Measurements from ENCODE around the gene DYNLT4. TPM values are rescaled to one million over a fixed set of nuclear protein-coding genes. Genes with fewer than 3 reads are reported as not detected.
A peak's percentile ranks its signal among the peaks of the same experiment; 100 is the strongest.
"Not testable (repeated sequence)": the region's sequence is repeated elsewhere in the genome, so short reads cannot be mapped to it uniquely, and the experiment has no call there.

DYNLT4 gene
- total RNA-seq, 2 experiments from 2014 or later: 1.9 to 2.2 TPM

DNA sequence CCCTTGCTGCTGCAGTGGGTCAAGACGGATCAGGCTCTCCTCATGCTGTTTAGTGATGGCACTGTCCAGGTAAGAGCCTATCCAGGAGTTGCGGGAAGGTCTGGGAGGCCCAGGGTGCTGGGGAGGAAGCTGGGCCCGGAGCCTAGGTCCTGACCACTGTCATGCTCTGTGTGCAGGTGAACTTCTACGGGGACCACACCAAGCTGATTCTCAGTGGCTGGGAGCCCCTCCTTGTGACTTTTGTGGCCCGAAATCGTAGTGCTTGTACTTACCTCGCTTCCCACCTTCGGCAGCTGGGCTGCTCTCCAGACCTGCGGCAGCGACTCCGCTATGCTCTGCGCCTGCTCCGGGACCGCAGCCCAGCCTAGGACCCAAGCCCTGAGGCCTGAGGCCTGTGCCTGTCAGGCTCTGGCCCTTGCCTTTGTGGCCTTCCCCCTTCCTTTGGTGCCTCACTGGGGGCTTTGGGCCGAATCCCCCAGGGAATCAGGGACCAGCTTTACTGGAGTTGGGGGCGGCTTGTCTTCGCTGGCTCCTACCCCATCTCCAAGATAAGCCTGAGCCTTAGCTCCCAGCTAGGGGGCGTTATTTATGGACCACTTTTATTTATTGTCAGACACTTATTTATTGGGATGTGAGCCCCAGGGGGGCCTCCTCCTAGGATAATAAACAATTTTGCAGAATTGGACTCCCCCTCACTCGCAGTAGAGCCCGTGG, 1.7 kb downstream of the DYNLT4 start:
- peaks cover 65% of the 10 kb centered on the region for H3K36me3 Mint-ChIP-seq (ENCODE audit: low read depth)
- POLR2A ChIA-PET: interaction anchor here (0.9 to 16.4 kb wide), 7 partner anchors 8 to 207 kb away, joined by 4 to 960 read pairs (median 23); partner anchors contain the start of genes RNU5D-1, RPS8 and UROD
- no peak for DNase-seq
- no peaks in the 10 kb centered on the region for H3K27me3 Mint-ChIP-seq
- CTCF ChIA-PET: interaction anchor here (0.9 to 7.3 kb wide), 3 partner anchors 12 to 20 kb away, joined by 3 to 66 read pairs (median 3); no protein-coding TSS in a partner anchor
- no peak overlapping the region for H3K4me3 Mint-ChIP-seq
- peak overlapping the region; percentile 74 for H3K27ac Mint-ChIP-seq
- peaks cover 82% of the 10 kb centered on the region for H3K4me1 Mint-ChIP-seq
- H3K9me3 Mint-ChIP-seq: no peaks in the 10 kb centered on the region

DNA sequence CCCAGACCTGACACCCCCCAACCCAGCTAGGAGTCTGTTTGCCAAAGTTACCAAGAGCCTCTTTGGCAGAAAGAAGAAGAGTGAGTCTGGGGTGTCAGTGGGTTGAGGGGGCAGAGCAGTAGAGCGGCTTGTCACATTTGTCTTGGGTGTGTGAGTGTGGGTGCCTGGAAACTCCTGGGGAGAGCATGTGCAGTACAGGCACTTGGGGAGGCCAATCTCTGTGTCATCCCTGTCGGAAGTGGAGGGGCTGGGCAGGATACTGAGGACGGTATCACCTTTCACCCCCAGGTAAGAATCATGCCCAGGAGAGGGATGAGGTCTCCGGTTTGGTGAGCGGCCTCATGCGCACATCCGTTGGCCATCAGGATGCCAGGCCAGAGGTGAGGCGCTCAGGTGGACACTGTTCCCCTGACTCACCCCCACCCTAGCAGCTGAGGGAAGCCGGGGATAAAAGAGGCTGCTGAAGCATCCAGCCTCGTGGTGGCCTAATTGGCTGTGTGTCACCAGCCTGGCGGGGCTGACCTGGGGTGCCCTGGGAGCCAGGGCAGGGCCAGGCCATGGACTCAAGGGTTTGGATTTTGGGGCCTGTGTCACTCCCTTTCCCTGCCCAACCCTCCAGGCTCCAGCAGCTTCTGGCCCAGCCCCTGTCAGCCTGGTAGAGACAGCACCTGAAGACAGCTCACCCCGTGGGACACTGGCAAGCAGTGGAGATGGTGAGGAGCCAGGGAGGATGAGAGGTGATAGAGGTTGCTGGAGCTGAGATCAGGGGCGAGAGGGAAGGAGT, 3.6 kb downstream of the DYNLT4 start:
- no peak for DNase-seq
- peaks cover 58% of the 10 kb centered on the region for H3K36me3 Mint-ChIP-seq (ENCODE audit: low read depth)
- H3K9me3 Mint-ChIP-seq: no peaks in the 10 kb centered on the region
- H3K27ac Mint-ChIP-seq: peak overlapping the region; percentile 58
- H3K27me3 Mint-ChIP-seq: no peaks in the 10 kb centered on the region
- H3K4me1 Mint-ChIP-seq: peaks cover 72% of the 10 kb centered on the region
- H3K4me3 Mint-ChIP-seq: peak overlapping the region; percentile 90
- ChIA-PET POLR2A (interaction anchor here (0.6 to 16.4 kb wide), 5 partner anchors 8 to 73 kb away, joined by 3 to 960 read pairs (median 63); partner anchors contain the start of genes BTBD19, RNU5D-1 and RPS8), CTCF (no interaction called here)

DNA sequence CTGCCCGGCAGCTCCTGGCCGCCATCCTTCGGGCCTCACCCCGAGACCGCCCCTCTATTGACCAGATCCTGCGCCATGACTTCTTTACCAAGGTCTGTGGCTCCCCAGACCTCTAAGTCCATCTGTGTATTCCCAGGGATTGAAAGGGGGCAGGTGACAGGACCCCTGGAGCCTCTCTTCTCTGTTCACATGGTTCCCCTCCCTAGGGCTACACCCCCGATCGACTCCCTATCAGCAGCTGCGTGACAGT, 4.2 kb downstream of the DYNLT4 start:
- no peak for DNase-seq
- Mint-ChIP-seq H3K4me3 (peak overlapping the region; percentile 90), H3K27me3 (no peaks in the 10 kb centered on the region), H3K27ac (peak overlapping the region; percentile 58), H3K4me1 (peaks cover 72% of the 10 kb centered on the region), H3K9me3 (no peaks in the 10 kb centered on the region), H3K36me3 (ENCODE audit: low read depth) (peaks cover 58% of the 10 kb centered on the region)
- POLR2A ChIA-PET: interaction anchor here (0.6 to 16.4 kb wide), 6 partner anchors 8 to 81 kb away, joined by 3 to 960 read pairs (median 54); partner anchors contain the start of genes BTBD19, RNU5D-1 and RPS8
- CTCF ChIA-PET: no interaction called here

DNA sequence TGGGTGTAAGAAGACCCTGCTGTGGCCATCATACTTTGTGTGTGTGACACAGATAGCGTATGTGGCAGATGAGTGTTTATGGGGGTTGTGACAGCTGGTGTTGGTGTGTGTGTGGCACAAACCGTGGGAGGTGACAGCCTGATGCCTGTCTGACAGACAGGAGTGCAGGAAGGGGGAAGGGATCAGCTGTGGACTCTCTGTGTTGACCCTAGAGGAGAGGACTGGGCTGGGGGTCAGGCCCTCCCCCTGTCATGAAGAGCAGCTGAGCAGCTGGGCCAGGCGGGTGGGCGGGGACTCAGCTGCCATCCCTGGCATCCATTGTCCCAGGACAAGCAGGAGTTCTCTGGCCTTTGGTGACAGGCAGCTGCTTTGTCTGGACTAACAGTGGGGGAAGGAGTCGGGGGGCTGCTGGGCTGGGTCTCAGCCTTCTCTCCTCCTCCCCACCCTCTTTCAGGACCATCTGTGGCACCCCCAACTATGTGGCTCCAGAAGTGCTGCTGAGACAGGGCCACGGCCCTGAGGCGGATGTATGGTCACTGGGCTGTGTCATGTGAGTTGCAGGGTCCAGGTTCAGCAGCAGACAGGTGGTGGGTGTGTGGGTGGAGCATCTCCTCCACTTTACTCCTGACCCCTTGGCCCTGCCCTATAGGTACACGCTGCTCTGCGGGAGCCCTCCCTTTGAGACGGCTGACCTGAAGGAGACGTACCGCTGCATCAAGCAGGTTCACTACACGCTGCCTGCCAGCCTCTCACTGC, 4.7 kb downstream of the DYNLT4 start:
- Mint-ChIP-seq H3K9me3 (no peaks in the 10 kb centered on the region), H3K36me3 (ENCODE audit: low read depth) (peaks cover 58% of the 10 kb centered on the region), H3K27ac (peak overlapping the region; percentile 96), H3K4me1 (peaks cover 67% of the 10 kb centered on the region), H3K27me3 (no peaks in the 10 kb centered on the region), H3K4me3 (peak overlapping the region; percentile 90)
- ChIA-PET POLR2A (interaction anchor here (0.6 to 16.4 kb wide), 8 partner anchors 9 to 184 kb away, joined by 3 to 960 read pairs (median 32); partner anchors contain the start of genes BTBD19, EIF2B3, RNU5D-1 and RPS8), CTCF (interaction anchor here (0.6 to 6.4 kb wide), 2 partner anchors 17 to 546 kb away, joined by 5 to 76 read pairs; no protein-coding TSS in a partner anchor)
- DNase-seq: no peak

DNA sequence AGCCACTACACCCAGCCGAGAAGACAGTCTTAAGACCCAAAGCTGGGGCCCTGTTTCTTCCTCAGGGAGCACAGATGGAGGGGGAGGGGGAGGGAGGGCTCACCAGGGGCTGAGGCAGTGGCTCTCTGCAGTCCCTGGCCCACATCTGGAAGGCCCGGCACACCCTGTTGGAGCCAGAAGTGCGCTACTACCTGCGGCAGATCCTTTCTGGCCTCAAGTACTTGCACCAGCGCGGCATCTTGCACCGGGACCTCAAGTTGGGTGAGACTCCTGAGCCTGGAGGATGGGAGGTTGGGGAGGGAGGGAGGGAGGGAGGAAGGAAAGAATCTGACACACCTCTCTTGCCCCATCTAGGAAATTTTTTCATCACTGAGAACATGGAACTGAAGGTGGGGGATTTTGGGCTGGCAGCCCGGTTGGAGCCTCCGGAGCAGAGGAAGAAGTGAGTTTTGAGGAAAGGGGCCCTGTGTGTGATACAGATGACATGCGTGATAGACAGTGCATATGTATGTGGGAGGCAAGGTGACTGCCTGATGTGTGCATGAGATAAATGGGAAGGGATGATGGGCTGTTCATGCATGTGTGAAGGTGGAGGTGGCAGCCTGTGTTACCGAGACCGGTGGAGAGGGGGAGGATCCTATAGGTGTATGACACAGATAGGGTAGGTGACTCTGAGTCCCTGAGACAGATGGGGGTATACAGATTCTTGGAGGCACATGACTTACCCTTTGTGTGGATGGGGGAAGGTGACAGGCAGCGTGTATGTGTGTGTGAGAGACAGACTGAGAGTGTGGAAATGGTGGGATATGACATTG, 5.5 kb downstream of the DYNLT4 start:
- peak overlapping the region; percentile 90 for H3K4me3 Mint-ChIP-seq
- no peak for DNase-seq

DNA sequence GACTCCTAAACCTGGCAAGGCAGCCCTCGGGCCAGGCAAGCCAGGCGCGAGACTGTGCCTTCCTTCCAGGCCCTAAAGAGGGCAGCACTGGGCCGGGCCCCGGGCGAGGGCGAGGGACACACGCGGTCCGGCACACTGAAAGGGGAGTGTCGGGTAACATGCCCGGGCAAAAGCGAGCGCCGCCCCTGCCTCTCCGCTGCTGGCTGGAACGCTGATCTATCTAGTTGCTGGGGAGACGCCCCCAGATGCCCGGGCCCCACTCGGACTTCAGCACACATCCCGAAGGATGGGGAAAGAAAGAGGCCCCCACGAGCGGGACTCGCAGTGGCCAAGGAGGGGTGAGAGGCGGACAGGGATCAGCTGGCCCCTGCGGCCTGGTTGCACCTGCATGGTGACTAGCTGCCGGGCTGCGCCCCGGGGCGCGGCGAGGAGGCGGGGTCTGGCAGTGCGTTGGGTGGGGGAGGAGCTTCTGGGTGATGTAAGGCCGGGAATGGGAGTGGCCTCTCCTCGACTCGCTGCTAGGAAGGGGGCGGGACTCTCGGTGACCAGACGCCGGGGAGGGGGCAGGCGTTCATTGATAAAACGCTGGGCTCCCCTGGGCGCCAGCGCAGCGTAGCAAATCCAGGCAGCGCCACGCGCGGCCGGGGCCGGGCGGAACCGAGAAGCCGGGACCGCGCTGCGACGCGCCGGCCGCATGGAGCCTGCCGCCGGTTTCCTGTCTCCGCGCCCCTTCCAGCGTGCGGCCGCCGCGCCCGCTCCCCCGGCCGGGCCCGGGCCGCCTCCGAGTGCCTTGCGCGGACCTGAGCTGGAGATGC, 7.2 kb downstream of the DYNLT4 start, which contains the start of gene PLK3:
TSS of gene PLK3 (plus strand) at position 608 of the 815 bp plus-strand sequence. CDS start at position 695, 87 bp downstream.
- Mint-ChIP-seq H3K36me3 (ENCODE audit: low read depth) (peaks cover 40% of the 10 kb centered on the region), H3K27me3 (no peaks in the 10 kb centered on the region), H3K4me3 (peak within 1 kb of the TSS; percentile 90), H3K9me3 (no peaks in the 10 kb centered on the region), H3K4me1 (peaks cover 47% of the 10 kb centered on the region), H3K27ac (peak within 1 kb of the TSS; percentile 98)
- POLR2A ChIA-PET: interaction anchor here (0.7 to 16.4 kb wide), 25 partner anchors 10 to 700 kb away, joined by 3 to 960 read pairs (median 4); partner anchors contain the start of genes BTBD19, CCDC163, EIF2B3 and HECTD3
- CTCF ChIA-PET: interaction anchor here (0.6 to 6.4 kb wide), 24 partner anchors 10 to 1503 kb away, joined by 3 to 76 read pairs (median 4); partner anchors contain the start of genes BEST4, BTBD19, HECTD3 and LRRC41
- peak; percentile 98 for DNase-seq

More for the DNA sequence above, 5.5 kb downstream of the DYNLT4 start:
- H3K4me1 Mint-ChIP-seq: peaks cover 59% of the 10 kb centered on the region
- H3K27ac Mint-ChIP-seq: peak overlapping the region; percentile 96
- no peaks in the 10 kb centered on the region for H3K27me3 Mint-ChIP-seq
- peaks cover 52% of the 10 kb centered on the region for H3K36me3 Mint-ChIP-seq (ENCODE audit: low read depth)
- POLR2A ChIA-PET: interaction anchor here (0.6 to 16.4 kb wide), 16 partner anchors 8 to 538 kb away, joined by 3 to 960 read pairs (median 14); partner anchors contain the start of genes BTBD19, EIF2B3, HECTD3 and MUTYH
- CTCF ChIA-PET: interaction anchor here (0.6 to 6.4 kb wide), 7 partner anchors 8 to 547 kb away, joined by 5 to 76 read pairs (median 16); partner anchors contain the start of genes BEST4 and BTBD19
- no peaks in the 10 kb centered on the region for H3K9me3 Mint-ChIP-seq

DNA sequence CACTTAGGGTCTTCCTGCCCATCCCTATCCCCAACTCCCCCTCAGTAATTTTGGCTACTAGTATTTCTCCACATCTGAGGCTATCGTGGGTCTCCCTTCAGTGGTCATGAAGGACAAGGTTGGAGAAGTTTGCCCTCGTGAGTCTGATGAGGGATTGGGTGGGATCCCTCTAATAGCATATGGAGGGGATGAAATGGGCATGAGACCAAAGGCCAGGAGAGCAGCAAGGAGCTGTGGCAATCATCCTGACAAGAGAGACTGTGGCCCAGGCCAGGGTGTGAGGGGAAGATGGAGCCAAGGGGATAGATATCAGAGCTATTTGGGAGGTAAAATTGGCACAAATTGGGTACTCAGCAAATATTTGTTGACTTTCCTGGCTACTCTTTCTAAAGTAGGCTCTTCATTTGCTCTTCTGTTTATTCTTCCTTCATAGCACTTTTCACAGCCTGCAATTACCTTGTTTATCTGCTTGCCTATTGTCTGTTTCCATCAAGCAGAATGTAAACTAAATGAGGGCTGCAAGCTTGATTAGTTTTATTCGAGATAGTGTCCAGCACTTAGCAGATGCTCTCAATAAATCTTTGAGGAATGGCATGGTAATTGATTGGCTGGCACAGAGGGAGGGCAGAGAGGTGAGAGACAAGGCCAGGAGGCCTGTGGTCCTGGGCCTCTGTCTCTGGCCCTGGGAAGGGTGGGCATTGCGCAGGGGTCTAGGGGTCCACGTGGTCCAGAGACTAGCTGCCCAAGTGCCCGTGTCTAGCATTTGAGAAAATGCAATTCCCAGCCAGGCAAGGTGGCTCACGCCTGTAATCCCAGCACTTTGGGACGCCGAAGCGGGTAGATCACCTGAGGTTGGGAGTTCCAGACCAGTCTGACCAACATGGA, 8.4 kb downstream of the DYNLT4 start:
- ChIA-PET POLR2A (interaction anchor here (1.2 to 16.4 kb wide), 9 partner anchors 10 to 212 kb away, joined by 3 to 960 read pairs (median 19); partner anchors contain the start of genes BTBD19, EIF2B3, HECTD3 and RNU5D-1), CTCF (interaction anchor here (0.7 to 6.4 kb wide), 8 partner anchors 10 to 213 kb away, joined by 3 to 76 read pairs (median 8); partner anchors contain the start of genes BTBD19, HECTD3 and UROD)
- no peak overlapping the region for H3K4me3 Mint-ChIP-seq

DNA sequence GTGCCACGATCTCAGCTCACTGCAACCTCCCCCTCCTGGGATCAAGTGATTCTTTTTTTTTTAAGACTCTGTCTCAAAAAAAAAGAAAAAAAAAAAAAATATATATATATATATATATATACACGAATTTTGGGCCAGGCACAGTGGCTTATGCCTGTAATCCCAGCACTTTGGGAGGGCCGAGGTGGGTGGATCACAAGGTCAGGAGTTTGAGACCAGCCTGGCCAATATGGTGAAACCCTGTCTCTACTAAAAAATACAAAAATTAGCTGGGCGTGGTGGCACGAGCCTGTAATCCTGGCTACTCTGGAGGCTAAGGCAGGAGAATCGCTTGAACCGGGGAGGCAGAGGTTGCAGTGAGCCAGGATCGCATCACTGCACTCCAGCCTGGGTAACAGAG, 9.3 kb downstream of the DYNLT4 start:
- DNase-seq, H3K27ac Mint-ChIP-seq, H3K9me3 Mint-ChIP-seq, H3K27me3 Mint-ChIP-seq, H3K4me3 Mint-ChIP-seq: not testable (repeated sequence)
- peaks cover 29% of the 10 kb centered on the region for H3K4me1 Mint-ChIP-seq
- POLR2A ChIA-PET: interaction anchor here (1.3 to 16.4 kb wide), 6 partner anchors 12 to 76 kb away, joined by 5 to 960 read pairs (median 18); partner anchors contain the start of gene RNU5D-1
- CTCF ChIA-PET: interaction anchor here (2.7 to 6.4 kb wide), 3 partner anchors 11 to 22 kb away, joined by 11 to 76 read pairs (median 16); partner anchors contain the start of gene BTBD19
- peaks cover 20% of the 10 kb centered on the region for H3K36me3 Mint-ChIP-seq (ENCODE audit: low read depth)

More for the DNA sequence above, 8.4 kb downstream of the DYNLT4 start:
- Mint-ChIP-seq H3K9me3 (no peaks in the 10 kb centered on the region), H3K4me1 (peaks cover 36% of the 10 kb centered on the region), H3K27ac (peak overlapping the region; percentile 98), H3K27me3 (no peaks in the 10 kb centered on the region), H3K36me3 (ENCODE audit: low read depth) (peaks cover 28% of the 10 kb centered on the region)
- no peak for DNase-seq

DNA sequence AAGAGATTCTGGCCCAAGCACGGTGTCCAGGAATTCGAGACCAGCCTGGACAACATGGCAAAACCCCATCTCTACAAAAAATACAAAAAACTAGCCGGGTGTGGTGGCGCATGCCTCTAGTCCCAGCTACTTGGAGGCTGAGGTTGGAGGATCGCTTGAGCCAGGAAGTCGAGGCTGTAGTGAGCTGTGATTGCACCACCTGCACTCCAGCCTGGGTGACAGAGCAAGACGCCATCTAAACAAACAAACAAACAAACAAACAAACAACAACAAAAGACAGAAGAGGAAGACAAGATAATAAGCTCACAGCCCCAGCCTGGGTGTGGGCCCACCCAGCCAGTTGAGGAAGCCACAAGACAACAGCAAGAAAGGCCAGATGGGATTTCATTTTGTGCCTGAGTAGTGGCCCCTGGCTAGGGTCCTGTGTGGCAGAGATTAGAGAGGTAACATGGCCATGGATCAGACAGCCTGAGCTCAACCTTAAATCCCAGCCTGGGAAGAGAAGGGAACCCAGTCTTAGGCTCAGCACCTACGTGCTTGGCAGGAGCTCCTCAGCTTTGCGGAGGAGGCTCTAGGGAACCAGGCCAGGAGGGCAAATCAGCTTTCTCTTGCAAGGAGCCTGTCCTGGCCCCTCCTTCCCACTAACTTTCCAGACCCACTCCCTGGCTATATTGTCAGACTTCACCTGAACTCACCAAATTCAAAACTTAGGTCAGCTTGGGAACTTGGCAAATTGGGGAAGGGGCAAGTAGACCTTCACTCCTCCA, 14.2 kb downstream of the DYNLT4 start:
- H3K4me3 Mint-ChIP-seq: no peak overlapping the region
- no peaks in the 10 kb centered on the region for H3K27me3 Mint-ChIP-seq
- ChIA-PET POLR2A (interaction anchor here (0.7 to 3.0 kb wide), 14 partner anchors 8 to 729 kb away, joined by 3 to 41 read pairs (median 8); partner anchors contain the start of genes BTBD19, DYNLT4, HECTD3 and PRDX1), CTCF (interaction anchor here (0.9 to 3.6 kb wide), 15 partner anchors 9 to 700 kb away, joined by 3 to 27 read pairs (median 6); partner anchors contain the start of genes HECTD3, RNU5D-1, RPS8 and UROD)
- H3K27ac Mint-ChIP-seq: no peak overlapping the region
- no peaks in the 10 kb centered on the region for H3K36me3 Mint-ChIP-seq (ENCODE audit: low read depth)
- DNase-seq: no peak
- H3K4me1 Mint-ChIP-seq: peaks cover 2% of the 10 kb centered on the region
- no peaks in the 10 kb centered on the region for H3K9me3 Mint-ChIP-seq

Data from activated CD4-positive, alpha-beta memory T cell treated with anti-CD3 and anti-CD28 coated beads, Interleukin-2, amount 10 ng/mL, durations not matched to agents 7 days and 5 days (primary cell).